ENCODE measurements around the gene MAP3K8.

MAP3K8 gene

DNA sequence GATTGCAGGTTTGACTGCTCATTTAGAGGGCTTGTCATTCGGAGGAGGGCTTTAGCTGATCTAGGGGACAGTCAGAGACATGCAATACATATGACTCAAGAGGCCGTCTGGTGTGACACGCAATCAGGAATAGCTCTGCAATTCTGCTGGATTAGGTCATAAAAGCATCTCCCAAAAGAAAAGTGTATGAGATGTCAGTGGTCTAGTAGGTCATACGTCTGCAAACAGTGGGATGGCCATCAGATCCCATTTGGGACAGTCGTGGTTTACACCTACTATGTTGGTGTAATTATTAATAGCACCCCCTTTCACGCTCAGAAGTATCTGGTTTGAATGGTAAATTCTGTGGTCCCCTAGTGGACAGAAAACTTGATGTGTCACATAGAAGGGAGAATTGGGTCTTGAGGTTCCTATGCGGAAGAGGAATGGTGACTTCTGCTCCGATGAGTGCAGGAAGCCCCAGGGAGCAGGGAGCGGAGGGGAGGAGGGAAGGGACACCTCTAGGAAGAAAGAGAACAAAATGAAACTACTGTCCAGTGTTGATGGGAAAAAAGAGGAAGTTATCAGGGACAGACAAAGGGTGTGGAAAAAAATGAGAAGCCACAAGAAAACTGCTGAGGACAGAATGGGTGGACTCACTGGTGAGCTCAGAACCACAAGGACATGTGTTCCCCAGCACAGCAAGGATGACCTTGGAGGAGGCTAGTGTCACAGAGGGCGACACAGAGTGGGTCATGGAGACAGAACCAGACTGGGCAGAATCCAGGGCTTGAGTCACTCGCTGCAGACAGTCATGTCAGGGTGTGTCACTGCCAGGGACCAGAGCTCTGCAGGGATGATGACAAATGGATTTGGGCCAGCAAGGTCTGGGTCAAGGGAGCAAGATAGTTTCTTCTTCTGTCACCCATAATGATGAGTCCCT is 59.9 kb downstream of the MAP3K8 start:
- peak; percentile 76 for DNase-seq

DNA sequence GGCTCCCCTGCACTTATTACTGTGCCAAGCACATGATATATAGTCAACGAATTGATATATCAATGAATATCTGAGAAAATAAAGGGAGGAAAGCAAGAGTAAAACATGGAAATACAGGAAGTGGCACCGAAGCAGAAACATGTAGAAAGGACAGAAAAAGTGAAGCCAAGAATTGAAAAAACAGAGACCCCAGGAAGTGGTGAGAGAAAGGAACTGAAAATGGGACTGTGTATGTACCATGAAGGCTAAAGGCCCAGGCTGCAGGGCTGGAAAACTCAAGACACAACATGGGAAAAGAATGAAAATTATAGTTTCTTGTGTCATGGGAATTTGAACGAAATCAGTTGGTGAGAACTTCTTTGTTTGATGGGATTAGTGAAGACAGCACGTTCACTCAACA is 60.6 kb downstream of the MAP3K8 start:
- peak; percentile 25 for DNase-seq

- DNase-seq: no peak
Measured at GRCh38 chr10:30495687-30496086, 61.7 kb downstream of the MAP3K8 start.

GRCh38 chr10:30499816-30500215 is 65.8 kb downstream of the MAP3K8 start:
- DNase-seq: no peak

GRCh38 chr10:30500534-30500933 is 66.5 kb downstream of the MAP3K8 start:
- DNase-seq: no peak

DNA sequence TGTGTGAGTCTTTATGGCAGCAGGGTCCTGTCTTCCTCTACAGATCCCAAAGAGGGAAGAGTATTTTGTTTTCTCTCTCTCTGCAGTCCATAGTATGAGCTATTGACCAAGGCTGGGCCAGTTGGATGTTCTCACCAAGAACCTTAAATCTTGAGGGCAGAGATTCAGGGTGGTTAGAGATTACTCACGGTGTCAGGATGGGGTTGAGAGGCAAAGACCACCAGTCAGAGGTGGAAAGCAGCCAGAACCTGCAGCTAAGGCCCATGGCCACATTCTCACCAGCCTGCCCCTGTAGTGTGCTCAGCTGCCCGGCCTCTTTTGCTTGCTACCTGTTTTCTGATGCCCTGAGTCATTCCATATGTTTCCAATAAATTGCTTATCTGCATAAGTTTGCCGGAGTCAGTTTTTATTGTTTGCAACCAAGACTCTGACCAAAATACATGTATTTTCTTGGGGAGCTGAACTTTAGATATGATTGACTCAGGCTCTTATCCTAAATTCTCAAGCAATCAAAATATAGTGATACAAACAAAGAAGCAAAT is 67.0 kb downstream of the MAP3K8 start:
- no peak for DNase-seq

DNA sequence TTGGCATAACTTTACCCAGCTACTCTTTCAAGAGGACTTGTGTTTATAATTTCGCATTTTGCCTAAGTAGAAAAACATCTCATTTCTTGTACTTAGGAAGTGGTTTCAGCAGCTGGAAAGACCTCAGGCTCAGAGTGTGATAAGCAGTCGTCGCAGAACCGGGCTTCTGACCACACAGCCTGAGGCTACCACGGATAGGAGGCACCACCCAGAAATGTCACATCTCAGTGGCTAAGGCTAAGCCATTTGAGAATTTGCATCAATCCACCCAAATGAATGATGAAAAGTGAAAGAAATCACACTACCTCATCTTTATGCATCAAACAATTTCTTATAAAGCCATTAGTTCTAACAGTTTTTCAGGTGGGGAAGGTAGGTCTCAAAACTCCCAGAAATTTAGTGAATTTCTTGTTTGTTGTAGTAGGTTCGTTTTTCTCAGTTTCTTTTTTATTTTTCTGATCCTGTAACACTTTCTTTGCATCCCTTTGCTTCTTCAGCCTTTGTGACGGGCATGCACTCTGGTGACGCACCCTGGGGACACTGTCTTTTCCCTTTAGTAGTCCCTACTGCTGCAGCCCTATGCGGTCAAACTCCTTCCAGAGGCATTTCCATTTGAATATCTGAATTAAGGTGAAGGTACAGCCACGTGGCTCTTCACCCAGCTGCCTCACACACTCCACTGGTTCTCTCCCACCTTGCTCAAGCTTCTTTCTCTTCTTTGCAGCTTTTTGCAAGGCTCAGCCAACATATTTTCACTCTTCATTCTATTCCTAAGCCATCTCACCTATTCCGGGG is 68.5 kb downstream of the MAP3K8 start:
- peak; percentile 72 for DNase-seq

DNA sequence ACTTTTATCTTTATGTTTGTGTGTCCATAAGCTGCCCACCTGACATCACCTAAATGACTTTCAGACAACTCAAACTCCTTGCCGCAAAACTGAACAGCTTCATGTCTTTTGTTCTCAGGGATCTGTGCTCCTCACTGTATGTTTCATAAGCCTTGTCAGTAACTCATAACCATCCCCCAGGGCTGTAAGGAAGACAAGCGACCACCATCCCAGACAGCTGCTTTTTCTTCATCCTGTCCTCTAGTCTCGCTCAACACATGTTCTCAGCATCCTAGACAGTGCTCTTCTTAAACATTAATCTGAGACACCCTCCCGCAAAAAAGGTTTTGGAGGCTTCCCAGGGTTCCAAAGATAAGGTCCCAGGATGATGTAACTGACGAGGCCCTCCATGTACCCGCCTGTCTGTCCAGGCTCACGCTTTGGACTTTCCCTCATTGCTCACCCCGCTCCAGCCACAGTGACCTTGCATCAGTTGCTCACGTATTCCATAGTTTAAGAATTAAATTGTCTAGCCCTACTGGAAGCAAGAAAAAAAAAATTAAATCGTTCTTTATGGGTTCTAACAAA is 69.8 kb downstream of the MAP3K8 start:
- DNase-seq: no peak

DNA sequence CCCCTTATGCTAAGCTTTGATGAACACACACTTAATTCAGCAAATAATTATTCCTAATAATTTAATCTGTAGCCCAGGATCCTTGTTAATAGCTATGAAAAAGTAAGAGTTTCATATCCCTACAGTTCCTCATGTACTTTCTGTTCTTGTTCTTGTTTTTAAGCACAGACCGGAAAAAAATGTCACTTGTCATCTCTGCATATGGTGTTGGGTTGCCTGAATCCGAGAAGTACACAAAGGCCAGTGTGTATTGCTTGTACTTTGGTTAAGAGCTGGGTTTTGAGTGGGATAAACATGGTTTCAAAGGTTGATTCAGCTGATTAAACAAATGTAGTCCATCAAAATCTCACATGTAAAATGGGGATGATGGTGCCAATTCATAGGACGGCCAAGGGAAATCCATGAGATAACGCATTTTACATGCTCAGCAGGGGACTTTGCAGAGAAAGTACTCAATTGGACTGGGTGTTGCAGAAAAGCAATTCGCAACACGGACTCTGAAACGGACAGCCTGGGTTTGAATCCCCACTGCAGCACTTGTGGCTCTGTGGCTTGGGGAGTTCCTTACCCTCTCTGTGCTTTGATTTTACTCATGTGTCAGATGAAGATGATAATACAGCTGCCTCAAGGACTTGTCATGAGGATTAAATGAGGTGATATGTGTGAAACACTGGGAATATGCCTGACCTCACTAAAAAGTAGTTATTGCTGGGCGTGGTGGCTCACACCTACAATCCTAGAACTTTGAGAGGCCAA is 71.7 kb downstream of the MAP3K8 start:
- no peak for DNase-seq

- DNase-seq: no peak
Measured at GRCh38 chr10:30509508-30509907, 75.5 kb downstream of the MAP3K8 start.

DNA sequence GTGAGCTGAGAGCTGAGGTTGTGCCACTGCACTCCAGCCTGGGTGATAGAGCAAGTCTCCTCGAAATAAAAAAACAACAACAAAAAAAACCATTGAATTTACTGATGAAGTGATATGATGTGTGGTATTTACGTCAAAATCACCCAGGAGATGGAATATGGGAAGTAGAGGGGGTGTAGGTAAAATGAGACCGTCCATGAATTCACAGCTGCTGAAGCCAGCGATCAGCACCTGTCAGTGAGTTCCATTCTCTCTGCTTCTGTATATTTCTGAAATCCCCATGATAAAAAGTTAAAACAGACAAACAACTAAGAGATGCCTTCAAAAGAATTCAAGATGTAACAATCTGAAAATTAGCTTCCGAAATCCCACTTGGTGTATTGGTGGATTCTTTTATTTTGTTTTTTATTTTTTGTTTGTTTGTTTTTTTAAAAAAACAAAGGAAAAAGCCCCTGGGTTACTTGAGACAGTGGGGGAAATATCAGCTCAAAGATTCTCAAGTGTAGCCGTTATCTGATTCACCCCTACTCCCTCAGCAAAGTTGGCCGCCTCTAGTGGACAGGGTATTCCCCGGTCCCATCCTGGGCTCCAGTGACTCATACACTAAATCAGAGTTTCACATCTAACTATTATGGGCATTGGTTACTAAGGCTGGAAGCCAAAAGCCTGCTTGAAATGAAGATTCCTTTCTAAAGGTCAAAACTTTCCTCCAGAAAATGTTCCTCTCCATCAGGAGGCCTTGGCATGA is 76.4 kb downstream of the MAP3K8 start:
- DNase-seq: peak; percentile 58

- DNase-seq: no peak
Measured at GRCh38 chr10:30510932-30511700, 77.1 kb downstream of the MAP3K8 start.

All from RPMI8226 (cell line).